NCI-H2227 treated with DMSO at 0.1 percent for 48 hours (cell line): ENCODE data around the gene ZMYND12.
A peak's percentile ranks its signal among the peaks of the same experiment; 100 is the strongest.

ENCODE experiments used
- DNase-seq: peaks from one replicate; lab custom pipeline; 2025; lab: John Stamatoyannopoulos, UW

ZMYND12 gene

DNA sequence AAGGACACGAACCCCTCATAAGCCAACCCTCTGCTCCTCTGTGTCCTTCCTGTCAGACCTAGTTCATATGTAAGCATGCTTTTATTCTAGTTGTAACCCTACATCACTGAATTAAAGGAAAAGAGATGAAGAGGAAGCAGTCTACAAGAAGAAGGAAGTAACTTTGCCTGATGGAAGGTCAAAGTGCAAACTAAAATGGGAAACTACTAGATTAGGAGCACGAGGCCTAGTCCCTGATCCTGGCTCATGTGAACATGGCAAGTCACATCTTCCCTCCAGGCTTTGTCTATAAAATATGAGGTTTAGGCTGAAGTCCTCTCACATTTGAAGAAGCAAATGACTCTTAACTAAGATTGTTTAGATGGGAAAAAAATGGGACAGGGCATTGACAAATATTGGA is 13.2 kb downstream of the ZMYND12 start:
- DNase-seq = no peak

DNA sequence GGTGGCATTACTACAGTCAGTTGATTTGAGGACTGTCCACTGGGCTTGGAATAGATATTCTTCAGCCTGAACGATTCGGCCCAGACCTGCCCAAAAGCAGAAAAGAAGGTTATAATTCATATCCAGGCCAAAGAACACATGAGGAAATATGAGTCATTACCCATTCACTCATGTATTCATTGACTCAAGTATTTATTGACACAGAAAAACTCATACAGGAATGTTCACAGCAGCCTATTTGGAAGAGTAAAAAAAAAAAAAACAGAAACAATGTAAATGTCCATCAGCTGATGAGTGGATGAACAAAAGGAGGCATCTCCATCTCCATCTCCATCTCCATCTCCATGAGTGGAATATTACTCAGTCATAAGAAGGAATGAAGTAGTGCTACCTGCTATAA is 15.9 kb downstream of the ZMYND12 start:
- DNase-seq = no peak

DNA sequence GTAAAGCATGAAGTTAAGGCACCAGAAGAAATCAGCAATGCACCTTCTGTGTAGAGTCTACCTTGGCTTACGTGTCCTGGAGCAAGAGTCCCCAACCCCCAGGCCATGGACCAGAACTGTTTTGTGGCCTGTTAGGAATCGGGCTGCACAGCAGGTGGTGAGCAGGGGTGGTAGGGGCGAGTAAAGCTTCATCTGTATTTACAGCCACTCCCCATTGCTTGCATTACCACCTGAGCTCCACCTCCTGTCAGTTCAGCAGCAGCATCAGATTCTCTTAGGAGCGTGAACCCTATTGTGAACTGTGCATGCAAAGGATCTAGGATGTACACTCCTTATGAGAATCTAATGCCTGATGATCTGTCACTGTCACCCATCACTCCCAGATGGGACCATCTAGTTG is 21.5 kb downstream of the ZMYND12 start:
- DNase-seq = no peak

DNA sequence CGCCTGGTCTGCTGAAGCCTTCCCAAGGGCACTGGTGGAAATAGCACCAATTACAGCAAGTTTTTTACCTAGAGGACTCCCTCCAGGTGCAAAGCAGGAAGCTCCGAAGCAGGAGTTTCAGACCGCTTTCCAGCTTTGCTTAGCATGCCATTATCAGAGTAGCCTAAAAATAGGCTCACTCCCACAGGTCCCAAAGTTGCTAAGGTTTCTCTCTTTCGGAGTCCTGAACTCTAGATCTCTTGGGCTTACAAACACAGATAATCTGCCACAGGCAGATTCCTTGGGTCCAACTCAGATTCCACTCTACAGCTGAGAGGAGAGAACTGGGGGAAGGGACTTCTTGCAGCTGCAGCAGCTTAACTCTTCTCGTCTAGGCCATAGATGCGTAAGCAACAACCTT is 22.5 kb downstream of the ZMYND12 start:
- DNase-seq = no peak

DNA sequence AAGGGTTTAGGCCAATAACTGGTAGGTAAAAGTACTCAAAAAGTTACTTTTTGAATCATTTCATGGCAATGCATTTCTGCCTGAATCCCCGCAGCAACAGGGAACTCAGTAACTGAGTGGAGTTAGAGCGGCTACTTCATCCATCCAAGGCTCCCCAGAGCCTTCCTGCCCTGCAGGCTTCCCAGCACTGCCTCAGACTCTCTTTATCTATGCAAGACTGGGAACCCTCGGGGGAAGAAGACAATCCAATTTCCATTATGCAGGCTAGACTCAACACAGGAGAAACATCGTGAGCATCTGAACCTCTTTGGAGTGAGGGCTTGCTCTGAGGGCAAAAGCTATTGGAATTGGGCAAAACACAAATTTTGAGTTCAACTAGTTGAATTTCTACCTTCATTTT is 23.1 kb downstream of the ZMYND12 start:
- DNase-seq = no peak

DNA sequence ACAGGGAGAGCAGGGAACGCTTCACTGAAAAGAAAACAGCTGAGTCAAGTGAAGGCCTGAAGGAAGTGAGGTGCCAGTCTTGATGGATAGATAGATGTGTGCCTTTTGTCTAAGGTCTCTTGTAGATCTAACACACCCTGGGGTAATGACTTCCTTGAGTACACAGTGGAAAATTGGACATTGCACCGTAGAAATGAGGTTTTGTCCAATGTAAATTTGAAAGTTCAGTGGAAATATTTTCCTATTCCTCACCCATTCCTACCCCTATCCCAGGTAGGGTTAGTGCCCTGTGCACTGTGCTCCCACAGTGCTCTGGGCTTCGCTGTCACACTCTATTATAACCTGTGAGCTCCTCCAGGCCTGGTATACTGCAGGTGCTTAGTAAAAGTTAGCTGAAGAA is 24.3 kb downstream of the ZMYND12 start:
- no peak for DNase-seq

DNA sequence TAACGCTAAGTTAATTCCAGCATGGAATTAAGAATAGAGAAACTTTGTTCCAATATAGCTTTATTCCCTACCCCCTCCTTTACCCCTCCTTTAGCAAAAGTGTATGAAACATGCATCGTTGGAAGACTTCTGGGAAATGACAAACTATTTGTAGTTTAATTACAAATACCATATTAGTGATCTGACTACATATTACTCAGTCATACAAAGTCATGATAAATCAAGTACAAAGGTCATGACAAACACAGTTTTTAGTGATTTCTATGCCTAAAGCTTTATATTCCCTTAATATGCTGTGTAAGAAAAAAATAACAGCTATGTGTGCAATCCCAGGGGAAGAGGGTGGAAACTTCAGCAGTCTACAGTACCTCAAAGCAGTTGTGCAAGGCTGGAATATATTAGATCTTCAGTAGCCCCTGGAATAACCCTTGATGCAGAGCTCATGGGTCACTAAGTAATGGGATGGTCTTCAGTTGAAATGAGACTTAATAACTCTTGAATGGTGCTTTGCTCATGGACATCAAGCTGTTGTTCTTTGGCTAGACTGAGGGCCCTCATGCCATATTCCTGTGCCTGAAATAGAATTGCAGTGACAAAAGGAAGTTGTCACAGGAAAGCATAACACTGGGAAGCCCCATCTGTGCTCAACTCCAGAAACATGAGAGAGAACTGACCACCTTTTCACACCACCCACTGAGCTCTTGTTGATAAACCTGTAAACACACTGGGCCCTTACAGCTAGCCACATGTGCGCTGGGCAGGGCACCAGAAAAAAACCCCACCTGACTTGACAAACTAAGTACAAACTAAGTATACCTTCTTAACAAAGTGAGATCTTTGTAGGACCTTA is 25.3 kb downstream of the ZMYND12 start:
- DNase-seq = no peak

DNA sequence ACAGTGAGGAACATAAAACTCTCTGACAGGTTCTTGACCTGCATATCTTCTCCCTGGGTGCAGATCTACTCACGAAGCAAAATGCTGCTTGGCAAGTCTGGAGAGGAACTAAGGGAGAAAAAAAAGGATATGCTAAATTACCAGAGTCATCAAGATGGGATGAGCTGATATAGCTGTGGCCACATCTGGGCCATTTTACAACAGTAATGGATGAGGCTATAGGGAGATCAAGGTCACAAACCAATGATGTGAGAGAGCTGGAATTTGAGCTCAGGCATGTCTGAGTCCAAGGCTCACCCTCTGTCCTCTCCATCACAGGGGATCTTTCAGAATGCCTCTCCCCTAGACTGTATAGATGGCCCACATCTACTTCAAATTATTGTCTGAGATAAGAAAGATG is 26.2 kb downstream of the ZMYND12 start:
- DNase-seq = no peak

DNA sequence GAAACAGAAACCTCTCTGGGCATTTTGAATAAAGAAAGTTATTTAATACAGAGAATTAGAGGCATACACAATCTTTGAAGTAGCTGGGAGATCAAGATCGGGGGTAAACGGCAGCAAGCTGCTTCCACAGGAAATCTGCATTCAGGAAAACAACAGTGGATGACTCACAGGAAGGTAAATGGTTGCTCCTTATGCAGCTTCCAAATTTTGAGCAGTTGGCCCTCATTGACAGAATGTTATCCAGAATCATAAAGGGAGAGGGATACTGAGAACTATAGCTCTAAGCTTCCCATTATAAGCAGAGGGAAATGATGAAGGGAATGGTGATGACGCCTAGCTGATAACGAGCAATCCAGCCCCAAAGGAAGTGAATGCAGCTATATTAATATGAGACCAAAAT is 28.6 kb downstream of the ZMYND12 start:
- DNase-seq = no peak

DNA sequence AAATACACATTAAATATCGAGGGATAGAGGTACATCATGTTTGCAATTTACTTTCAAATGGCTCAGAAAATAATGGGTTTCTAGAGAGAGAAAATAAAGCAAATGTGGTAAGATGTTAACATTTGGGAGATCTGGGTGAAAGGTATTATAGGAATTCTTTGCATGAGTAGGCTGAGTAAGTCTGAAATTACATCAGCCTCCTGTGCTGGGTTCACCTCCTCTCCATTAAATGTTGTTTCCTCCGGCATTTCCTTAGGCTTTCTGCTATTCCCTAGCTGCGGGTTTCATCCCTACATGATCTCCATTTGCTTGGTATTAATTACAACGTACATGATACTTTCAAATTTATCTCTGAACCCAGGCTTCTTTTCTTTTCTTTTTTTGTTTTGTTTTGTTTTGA is 31.6 kb downstream of the ZMYND12 start:
- peak; percentile 51 for DNase-seq

DNA sequence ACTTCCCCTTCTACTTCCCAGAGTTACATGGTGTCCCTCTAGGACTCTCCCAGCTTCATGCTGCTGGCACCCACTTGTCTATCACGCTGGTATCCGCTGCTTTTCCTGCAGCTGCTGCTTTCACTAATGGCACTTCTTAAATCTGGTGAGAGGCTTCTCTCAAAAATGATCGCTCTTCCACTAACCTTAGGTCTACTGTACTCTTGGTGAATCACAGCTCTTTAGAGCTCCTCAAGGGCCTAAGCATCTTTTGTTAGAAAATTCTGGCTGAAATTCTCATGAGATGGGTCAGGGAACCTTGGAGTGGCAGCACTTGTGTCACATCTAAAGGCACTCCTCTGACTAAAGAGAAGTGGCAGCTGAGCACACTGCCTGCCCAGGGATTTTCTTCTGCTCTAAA is 32.1 kb downstream of the ZMYND12 start:
- peak; percentile 65 for DNase-seq

DNA sequence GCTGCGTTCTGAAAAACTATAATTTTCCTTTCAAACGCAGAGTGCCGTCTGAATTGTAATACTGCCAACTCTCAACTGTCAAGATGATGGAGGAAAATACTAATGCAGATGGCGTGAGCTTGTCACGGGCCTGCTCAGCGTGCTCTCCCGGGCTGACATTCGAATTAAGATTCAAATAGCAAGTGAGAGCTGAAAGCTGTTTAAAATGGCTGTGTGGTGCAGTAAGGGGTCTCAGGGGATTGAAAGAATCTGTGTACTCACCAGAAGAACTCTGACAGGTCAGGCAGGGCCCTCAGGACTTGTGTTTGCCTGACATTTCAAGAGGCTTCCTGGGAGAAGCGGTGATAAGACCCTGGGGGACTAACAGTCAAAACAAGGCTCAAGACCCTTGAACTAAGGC is 33.1 kb downstream of the ZMYND12 start:
- DNase-seq = peak; percentile 71

DNA sequence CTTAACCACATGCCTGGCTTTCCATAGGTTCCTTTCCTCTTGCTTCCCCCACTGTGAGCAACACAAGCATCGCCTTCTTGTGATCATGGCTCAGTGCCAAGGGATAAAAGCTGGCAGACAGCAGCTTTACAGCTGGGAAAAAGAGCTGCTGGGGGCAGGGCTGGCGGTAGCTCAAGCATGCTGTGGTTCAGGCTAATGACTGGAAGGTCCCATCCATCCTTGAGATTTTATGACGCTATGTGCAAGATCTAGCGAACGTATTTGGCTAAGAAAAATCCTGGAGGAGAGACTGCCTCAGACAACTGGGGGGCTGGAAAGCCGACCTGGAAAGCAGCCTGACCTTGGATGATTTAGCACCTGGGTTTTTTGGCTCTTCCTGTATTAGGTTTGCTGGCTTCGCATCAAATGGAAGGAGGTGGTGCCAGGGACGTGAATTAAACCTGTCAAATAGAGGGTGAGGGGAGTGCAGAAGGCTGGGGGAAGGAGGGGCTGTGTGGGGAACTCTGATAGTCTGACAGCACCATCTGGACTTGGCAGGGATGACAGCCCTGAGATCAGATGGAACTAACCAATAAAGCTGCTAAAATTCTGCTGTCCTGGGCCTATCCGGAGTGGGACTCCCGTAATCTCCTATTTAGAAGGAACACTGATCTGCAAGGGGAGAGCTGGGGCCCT is 34.8 kb downstream of the ZMYND12 start:
- DNase-seq = peak; percentile 94

DNA sequence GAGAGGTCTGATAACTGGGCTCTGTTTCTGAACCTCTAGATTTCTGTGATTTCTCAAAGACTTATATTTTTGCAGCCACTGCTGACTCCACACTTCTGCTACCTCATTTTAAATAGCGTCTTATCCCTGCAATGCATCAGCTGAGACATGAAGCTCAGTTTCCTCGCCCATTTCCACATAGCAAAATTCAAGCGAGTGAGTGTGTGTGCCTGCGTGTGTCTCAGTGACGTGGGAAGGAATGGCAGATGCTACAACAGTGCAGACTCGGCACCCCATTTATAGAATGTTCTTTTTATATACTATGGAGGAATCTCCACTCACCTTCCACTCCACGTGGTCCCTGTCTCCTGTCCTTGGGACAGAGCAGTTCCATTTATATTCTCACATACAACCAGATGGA is 35.7 kb downstream of the ZMYND12 start:
- no peak for DNase-seq

DNA sequence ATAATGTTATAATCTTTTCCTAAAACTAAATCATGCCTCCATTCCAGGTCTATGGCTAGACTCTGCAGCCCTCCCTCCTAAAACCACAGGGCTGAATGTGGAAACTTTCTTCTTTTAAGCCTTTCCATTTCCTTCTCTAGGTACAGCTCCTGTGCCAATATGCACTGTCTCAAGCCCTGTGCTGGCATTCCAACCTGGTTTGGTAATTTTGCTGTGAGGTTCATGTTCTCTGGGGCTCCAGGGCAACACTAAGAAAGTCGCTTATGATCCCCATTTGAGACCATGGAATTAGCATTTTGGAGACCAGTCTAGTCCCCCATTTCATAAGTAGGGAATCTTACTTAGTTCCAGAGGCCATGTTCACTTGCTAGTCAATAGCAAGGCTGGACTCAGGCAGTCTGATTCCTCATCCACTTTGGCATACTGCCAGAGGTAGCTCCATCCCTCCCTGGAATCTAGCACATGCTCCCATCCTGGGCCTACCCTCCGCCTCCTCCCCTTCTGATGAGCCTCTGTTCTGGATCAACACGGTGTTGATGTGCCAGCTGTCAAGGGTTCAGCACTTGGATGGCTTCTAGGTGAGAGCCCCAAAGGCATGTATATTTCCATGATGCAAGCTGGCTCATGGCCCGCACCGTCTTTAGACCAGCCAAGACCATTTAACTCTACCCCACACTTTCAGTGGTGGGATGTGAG is 36.5 kb downstream of the ZMYND12 start:
- peak; percentile 2 for DNase-seq

DNA sequence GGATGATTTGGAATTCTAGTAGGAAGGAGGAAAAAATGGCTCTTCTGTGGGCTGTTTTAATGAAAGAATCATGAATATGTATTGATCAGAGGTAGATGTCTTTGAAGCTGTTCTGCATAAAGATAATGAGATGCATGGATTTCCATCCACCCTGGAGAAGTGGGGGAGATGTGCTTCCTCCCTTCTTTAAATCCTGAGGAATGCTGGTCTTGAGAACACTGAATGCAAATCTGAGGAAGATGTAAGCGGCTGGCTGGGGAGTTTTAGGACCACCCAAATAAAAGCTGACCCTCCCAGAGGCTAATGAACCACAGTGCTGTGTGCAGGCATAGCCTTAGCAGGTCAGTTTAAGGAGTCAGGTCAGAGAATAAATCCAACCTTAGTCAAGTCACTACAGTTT is 37.3 kb downstream of the ZMYND12 start:
- DNase-seq = no peak

DNA sequence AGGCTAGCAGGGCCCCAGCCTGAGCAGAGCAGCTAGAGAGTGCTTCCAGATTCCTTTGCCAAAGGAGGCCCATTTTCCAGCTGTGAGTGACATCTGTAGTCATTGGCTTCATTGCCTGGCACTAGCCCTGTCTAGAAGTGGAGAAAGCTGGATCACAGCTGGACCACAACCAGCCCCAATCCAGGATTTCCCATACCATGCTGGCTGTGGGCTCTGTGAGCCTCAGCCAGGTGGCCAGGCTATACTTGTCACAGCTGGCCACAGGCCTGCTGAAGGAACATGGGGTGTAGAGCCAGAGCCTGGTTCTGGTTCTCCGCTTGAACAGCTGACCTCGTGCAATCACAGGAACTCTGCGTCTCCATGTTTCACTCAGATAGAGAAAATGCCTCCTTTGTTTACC is 38.7 kb downstream of the ZMYND12 start:
- no peak for DNase-seq

DNA sequence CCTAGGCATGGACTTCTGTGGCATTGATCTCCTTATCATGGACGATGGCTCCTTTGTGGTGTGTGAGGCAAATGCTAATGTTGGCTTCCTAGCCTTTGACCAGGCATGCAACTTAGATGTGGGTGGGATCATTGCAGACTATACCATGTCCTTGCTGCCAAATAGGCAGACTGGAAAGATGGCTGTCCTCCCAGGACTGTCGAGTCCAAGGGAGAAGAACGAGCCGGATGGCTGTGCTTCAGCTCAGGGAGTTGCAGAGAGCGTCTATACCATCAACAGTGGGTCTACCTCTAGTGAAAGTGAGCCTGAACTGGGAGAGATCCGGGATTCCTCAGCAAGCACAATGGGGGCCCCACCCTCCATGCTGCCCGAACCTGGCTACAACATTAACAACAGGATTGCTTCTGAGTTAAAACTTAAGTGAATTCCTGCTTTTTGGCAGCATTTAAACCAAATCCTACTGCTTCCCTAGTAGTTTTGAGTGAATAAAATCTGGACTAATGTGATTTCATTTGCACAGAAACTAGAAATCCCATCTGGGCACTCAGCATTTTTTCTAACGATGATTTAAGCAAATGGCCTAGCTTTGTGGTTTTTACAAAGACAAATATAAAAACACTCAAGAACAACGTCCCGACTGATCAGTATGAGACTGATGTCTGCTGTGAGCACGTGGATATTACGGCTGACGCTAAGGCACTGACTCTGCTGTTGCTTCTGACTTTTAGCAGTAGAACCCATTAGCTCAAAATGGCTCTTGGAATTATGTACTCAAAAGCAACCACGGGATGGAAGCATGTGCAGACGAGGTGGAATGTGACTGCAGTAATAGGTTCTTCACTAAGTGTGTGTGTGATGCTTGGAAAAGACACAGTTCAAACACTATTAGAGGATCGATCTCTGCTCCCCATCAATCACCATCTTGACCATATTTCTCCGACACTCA is 41.0 kb downstream of the ZMYND12 start:
- no peak for DNase-seq

DNA sequence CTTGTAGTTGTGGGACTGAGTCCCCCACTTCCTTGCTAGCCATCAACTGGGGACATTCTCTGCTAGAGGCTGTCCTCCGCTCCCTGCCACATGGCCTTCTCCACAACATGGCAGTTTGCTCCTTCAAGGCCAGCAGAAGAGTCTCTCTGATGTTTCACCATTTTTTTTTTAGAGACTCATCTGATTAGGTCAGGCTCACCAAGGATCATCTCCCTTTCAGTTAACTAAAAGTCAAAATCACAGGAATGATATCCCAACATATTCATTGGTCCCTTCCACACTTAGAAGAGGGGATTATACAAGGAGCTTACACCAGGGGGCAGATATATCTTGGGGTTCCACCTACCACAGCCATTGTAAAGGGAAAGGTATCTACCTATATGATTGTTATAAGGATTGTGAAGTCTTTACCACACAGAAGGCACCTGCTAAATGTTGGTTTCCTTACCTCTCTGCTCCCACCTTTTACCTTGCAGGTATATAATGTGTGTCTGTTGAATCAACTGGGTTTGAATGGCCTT is 51.9 kb downstream of the ZMYND12 start:
- DNase-seq = no peak

DNA sequence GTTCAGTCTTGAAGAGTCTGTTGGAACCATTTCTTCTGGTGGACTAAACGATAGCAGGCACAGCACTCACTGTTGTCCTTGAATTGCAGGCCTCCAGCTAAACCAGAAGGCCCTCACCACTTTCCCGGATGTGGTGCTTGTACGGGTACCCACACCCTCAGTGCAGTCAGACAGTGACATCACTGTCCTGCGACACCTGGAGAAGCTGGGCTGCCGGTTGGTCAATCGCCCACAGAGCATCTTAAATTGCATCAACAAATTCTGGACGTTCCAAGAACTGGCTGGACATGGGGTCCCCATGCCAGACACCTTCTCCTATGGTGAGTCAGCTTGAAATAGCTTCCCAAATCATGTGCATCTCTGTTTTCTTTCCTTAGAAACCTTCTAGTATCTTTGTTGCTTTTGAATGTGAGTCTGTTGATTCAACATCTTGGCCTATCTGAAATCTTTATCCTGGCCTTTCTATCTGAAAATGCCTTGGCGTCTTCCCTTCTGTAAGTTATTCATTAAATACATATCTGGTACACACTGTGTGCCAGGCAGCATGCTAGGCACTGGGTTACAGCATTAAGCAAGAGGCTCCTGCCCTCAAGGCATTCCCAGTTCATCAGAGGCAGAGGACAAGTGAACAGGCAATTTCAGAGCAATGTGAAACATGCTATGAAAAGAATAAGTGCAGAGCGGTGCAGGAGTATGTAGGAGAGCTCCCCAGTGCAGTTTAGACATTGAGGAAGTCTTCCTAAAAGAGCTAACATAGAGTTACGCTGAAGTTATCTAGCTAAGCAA is 56.3 kb downstream of the ZMYND12 start:
- DNase-seq = no peak
